Measurements from ENCODE around the gene PLEKHB2.

PLEKHB2 gene, protein sequence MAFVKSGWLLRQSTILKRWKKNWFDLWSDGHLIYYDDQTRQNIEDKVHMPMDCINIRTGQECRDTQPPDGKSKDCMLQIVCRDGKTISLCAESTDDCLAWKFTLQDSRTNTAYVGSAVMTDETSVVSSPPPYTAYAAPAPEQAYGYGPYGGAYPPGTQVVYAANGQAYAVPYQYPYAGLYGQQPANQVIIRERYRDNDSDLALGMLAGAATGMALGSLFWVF

DNA sequence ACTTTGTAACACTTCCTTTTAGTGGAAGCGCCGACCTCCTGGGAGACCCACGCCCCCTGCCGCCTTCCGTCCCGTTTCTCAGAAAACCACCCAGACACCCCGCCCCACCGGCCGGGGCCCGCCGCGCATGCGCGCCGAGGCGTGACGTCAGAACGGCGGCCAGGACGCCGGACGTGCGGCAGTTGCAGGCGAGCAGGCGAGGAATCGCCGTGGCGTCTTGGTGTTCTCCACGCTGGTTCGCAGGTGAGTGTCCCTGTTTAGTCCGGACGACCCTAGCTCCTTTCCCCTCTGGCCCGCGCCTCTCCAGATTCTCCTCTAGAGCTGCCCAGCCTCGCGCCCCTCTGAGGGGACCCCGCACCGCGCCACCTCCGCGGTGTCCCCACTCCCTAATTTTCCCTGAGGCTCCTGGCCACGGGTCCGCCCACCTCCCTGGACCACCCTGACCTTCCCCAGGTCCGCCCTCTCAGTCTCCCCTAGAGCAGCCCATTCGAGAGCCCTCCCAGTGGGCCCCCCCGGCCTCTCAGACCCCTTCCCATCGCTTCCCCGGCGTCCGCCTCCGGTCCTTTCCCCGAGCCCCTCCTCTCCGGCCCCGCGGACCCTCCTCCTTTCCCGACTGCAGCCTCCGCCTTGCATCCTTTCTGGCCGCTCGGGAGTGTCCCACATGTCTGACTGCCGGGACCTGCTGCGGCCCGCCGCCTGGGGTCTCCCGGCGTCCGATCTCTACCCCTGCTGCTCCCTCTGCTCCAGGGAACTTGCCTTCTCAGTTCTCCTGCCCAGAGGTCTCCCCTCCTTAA lies at the start of gene PLEKHB2:
Gene PLEKHB2, plus strand, starts transcription at position 181 of the 794 bp plus-strand sequence. CDS start 15,606 bp downstream, outside the sequence.
- DNase-seq (ENCODE audit: low read depth), result peak; percentile 90
- TF ChIP-seq, protein P1, sequence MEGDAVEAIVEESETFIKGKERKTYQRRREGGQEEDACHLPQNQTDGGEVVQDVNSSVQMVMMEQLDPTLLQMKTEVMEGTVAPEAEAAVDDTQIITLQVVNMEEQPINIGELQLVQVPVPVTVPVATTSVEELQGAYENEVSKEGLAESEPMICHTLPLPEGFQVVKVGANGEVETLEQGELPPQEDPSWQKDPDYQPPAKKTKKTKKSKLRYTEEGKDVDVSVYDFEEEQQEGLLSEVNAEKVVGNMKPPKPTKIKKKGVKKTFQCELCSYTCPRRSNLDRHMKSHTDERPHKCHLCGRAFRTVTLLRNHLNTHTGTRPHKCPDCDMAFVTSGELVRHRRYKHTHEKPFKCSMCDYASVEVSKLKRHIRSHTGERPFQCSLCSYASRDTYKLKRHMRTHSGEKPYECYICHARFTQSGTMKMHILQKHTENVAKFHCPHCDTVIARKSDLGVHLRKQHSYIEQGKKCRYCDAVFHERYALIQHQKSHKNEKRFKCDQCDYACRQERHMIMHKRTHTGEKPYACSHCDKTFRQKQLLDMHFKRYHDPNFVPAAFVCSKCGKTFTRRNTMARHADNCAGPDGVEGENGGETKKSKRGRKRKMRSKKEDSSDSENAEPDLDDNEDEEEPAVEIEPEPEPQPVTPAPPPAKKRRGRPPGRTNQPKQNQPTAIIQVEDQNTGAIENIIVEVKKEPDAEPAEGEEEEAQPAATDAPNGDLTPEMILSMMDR (IDR thresholded peaks at IDR 0.05; ENCODE audit: low read length, missing control alignments), result peak; percentile 7
- peak within 1 kb of the TSS; percentile 97 for H3K4me3 ChIP-seq (replicated peaks; ENCODE audit: low read depth, low read length)

DNA sequence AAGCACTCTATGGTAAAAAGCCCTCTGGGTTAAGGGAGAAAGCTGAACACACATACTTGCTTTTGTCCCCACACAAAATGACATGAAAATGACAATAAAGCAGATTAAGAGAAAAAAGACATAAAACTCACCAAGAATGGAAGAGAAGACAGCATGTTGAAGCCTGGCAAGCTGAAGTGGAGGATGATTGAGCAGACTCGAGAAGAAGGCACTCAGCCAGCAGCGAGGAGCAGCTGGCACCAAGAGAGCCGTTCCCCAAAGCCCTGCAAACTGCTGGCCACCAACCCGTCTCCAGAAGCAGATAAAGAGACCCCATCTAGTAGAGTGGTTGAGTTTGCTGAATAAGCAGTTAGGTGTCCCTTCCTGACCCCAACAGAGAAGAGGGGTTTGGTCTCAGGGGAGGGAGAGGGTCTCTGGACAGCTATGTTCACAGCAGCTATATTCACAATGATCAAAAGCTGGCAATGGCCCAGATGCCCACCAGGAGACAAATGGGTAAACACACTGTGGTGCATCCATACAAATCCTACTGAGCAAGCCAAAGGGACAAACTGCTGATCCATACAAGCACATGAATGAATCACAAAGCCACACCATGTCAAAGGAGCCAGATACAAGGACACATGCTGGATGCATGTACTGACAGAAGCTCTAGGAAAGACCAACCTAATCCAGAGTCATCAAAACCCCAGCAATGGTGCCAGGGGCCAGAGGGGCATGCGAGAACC lies 48.8 kb upstream of the PLEKHB2 start:
- H3K4me3 ChIP-seq (replicated peaks; ENCODE audit: low read depth, low read length), result no peak overlapping the region
- TF ChIP-seq, protein P1 (IDR thresholded peaks at IDR 0.05; ENCODE audit: low read length, missing control alignments), result no peak
- DNase-seq (ENCODE audit: low read depth), result no peak

DNA sequence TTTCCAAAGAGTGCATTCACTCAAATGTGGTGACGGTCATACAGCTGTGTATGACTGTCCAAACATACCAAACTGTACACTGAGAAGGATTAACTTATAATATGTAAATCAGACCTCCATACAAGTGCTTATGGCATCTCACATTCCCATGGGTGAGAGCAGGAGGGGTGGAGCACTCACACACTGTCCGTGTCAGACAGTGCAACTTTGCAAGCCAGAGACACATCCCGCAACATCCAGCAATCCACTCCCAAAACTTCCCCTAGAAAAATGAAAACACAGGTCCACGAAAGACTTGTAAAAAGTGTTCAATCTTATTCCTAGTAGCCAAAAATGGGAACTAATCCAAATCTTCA lies 48.2 kb upstream of the PLEKHB2 start:
- no peak for DNase-seq (ENCODE audit: low read depth)
- no peak overlapping the region for H3K4me3 ChIP-seq (replicated peaks; ENCODE audit: low read depth, low read length)
- TF ChIP-seq, protein P1 (IDR thresholded peaks at IDR 0.05; ENCODE audit: low read length, missing control alignments), result no peak

DNA sequence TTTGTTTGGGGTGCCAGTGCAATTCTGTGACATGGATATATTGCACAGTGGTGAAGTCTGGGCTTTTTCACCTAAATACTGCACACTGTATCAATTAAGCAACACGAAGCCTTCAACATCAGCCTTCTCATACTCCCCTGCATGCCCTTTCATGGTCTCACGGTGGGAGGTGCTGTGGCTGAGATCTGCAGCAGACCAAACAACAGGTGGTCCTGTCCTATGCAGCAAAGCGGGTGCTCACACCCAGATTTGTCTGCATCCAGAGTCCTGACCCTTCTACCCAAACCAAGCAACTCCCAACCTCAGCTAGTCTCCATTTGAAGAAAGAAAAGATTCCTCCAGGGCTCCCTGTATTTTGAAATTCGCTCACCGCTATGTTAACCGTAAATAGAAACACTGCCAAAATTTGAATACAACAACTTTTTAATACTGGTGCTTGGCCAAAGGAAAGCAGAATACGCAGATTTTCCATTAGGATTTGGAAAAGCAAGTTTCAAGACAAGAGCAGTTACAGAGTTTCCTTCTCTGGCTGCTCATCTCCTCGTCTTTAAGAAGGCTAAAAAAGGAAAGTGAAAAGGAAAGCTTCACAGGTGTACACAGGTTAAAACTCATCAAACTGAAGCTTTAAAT lies 46.8 kb upstream of the PLEKHB2 start:
- no peak overlapping the region for H3K4me3 ChIP-seq (replicated peaks; ENCODE audit: low read depth, low read length)
- no peak for DNase-seq (ENCODE audit: low read depth)
- TF ChIP-seq, protein P1 (IDR thresholded peaks at IDR 0.05; ENCODE audit: low read length, missing control alignments), result no peak

DNA sequence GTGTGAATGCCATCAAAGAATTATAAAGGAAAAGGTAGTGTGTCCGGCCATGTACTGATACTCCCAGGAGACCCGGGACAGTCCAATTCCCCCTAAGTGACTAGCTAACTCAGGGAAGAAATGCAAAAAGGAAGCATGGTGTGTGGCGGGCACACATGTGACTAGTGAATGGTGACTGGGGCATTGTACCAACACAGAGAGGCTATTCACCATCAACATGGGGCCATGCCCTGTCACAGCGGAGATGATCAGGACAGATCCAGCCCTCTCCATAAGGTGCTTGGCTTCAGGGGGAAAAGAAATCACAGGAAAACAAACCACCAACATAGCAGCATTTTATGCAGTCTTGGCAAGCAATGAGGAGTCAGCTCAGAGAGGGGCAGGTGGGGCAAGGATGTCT lies 46.2 kb upstream of the PLEKHB2 start:
- DNase-seq (ENCODE audit: low read depth), result no peak
- TF ChIP-seq, protein P1 (IDR thresholded peaks at IDR 0.05; ENCODE audit: low read length, missing control alignments), result no peak

DNA sequence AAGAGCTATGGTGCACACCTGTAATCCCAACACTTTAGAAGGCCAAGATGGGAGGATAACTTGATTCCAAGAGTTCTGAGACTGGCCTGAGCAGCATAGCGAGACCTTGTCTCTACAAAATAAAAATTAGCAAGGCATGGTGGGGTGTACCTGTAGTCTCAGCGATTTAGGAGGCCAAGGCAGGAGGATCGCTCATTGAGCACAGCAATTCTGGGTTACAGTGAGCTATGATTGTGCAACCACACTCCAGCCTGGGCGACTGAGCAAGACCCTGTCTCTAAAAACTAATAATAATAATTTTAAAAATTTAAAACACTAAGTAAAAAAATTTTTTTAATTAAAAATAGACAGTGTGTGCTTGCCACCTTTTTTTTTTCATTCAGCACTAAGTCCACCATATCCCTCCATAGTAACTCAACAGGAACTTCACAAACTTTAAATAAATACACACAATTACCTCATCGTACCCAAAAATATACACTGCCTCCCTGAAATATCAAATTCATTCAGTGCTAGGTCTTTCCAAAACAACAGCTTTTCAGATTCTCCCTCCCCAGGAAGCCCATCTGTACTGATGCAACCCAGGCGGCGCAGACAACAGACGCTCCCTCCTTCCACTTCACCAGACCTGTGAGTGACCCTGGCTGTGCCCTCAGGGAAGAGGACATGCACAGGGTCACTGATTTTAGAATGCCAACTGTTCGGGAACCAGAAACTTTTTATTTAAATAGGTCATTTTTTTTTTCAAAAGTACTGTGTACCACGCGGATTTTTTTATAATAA lies 41.4 kb upstream of the PLEKHB2 start:
- DNase-seq (ENCODE audit: low read depth), result no peak
- TF ChIP-seq, protein P1 (IDR thresholded peaks at IDR 0.05; ENCODE audit: low read length, missing control alignments), result no peak
- no peak overlapping the region for H3K4me3 ChIP-seq (replicated peaks; ENCODE audit: low read depth, low read length)

More for the DNA sequence above, 46.2 kb upstream of the PLEKHB2 start:
- no peak overlapping the region for H3K4me3 ChIP-seq (replicated peaks; ENCODE audit: low read depth, low read length)

Data from fibroblast of pulmonary artery (primary cell).